ENCODE data around the gene HMGB3.
"Not testable (repeated sequence)": the region's sequence is repeated elsewhere in the genome, so short reads cannot be mapped to it uniquely, and the experiment has no call there.

The HMGB3 gene

GRCh38 chrX:150982788-150983520 lies at the start of gene HMGB3:
Gene HMGB3, plus strand, starts transcription at chrX:150983335. Its CDS starts 2,265 bp downstream, at chrX:150985600.
- DNase-seq (ENCODE audit: low read depth), result peak; percentile 71
- H3K4me3 ChIP-seq (ENCODE audit: low read depth, low read length), result peak within 1 kb of the TSS; percentile 61

- no peak overlapping the region for H3K4me3 ChIP-seq (ENCODE audit: low read depth, low read length)
- peak; percentile 26 for DNase-seq (ENCODE audit: low read depth)
Measured at GRCh38 chrX:150933945-150934350, 49.2 kb upstream of the HMGB3 start.

DNA sequence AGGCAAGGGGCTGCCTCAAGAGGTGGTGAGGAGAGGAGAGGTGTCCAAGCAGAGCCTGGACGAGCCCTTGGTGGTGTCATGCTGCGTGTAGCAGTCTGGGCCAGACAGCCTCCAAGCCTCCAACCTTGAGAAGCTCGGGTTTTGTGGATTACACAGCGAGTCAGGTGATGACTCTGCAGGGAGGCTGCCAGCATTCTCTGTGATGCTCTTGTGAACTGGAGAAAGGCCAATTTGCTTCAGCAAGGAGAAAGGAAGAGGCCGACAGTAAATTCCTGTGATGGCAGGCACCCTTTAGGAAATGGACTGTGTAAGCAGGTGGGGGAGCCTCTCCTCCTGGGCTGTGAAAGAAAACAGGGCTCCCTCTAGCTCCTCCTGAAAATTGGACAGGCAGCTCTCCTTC lies 48.7 kb upstream of the HMGB3 start:
- H3K4me3 ChIP-seq (ENCODE audit: low read depth, low read length), result no peak overlapping the region
- DNase-seq (ENCODE audit: low read depth), result peak; percentile 85

GRCh38 chrX:150935467-150935866 lies 47.7 kb upstream of the HMGB3 start:
- no peak overlapping the region for H3K4me3 ChIP-seq (ENCODE audit: low read depth, low read length)
- DNase-seq (ENCODE audit: low read depth), result peak; percentile 47

GRCh38 chrX:150936556-150936955 lies 46.6 kb upstream of the HMGB3 start:
- peak; percentile 50 for DNase-seq (ENCODE audit: low read depth)
- no peak overlapping the region for H3K4me3 ChIP-seq (ENCODE audit: low read depth, low read length)

DNA sequence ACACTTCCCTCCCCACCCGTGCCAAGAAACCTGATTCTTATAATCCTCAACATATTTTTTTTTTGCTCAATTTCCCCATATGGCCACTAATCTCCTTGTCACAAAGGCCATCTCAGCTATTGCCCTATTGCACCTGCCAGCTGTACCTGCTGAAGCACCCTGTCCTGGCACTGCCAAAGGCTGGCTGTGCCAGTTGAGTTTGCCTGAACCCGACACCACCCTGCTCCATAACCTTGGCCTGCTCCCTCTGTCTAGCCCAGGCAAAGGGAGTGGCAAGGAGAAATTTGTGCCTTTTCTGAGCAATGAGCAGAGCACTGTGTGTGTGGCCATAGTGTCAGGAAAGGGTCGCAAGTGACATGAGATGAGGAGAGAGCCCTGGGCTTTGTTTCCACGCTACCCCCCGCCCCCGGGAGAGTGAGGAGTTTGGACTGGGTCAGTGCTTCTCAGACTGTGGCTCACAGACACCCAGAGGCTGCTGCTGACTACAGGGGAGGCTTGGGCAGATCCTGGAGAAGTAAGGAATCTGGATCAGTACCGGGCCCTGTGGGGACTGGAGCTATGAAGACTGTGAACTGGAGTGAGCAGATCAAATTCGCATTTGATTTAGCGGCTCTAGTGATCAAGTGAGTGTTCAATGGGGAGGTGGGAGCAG lies 42.2 kb upstream of the HMGB3 start:
- no peak overlapping the region for H3K4me3 ChIP-seq (ENCODE audit: low read depth, low read length)
- DNase-seq (ENCODE audit: low read depth), result no peak

- no peak overlapping the region for H3K4me3 ChIP-seq (ENCODE audit: low read depth, low read length)
- DNase-seq (ENCODE audit: low read depth), result no peak
Measured at GRCh38 chrX:150941580-150941979, 41.6 kb upstream of the HMGB3 start.

GRCh38 chrX:150942942-150943594 lies 40.1 kb upstream of the HMGB3 start:
- no peak overlapping the region for H3K4me3 ChIP-seq (ENCODE audit: low read depth, low read length)
- DNase-seq (ENCODE audit: low read depth), result no peak

DNA sequence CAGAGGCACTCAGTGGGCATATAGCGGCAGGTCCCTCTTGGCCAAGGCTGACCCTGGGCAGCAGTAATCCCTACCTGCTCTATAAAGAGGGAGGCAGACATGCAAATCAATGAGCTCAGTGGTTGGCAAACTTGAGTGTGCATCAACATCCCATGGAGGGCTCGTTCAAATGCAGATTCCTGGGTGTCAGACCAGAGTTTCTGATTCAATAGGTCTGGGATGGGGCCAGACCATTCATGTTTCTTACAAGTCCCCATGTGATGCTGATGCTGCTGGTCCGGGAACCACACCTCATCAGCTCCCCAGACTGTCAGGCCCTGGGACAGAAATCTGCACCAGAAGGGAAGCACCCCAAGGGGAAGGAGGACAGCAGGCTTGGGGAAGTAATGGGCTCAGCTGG lies 38.9 kb upstream of the HMGB3 start:
- no peak for DNase-seq (ENCODE audit: low read depth)
- H3K4me3 ChIP-seq (ENCODE audit: low read depth, low read length), result no peak overlapping the region

DNA sequence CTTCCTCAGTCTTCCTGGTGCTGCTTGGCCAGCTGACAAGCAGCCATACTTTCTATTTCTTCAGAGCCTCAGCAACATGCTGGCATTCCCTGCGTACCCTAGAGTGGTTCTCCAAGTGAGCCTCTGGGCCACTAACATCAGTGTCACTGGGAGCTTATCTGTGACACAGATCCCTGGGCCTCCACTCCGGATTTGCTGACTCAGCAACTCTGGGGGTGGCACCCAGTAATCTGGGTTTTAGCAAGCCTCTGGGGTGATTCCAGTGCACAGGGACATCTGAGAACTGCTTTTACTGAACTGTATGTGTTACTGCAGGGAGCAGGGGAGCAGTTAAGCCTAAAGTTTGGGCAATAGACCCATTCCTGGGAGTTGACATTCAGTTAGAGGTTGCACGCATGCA lies 28.2 kb upstream of the HMGB3 start:
- DNase-seq (ENCODE audit: low read depth), result no peak
- no peak overlapping the region for H3K4me3 ChIP-seq (ENCODE audit: low read depth, low read length)

GRCh38 chrX:150955590-150955989 lies 27.5 kb upstream of the HMGB3 start:
- DNase-seq (ENCODE audit: low read depth), result no peak
- H3K4me3 ChIP-seq (ENCODE audit: low read depth, low read length), result no peak overlapping the region

GRCh38 chrX:150958177-150958576 lies 25.0 kb upstream of the HMGB3 start:
- DNase-seq (ENCODE audit: low read depth), result peak; percentile 14
- no peak overlapping the region for H3K4me3 ChIP-seq (ENCODE audit: low read depth, low read length)

DNA sequence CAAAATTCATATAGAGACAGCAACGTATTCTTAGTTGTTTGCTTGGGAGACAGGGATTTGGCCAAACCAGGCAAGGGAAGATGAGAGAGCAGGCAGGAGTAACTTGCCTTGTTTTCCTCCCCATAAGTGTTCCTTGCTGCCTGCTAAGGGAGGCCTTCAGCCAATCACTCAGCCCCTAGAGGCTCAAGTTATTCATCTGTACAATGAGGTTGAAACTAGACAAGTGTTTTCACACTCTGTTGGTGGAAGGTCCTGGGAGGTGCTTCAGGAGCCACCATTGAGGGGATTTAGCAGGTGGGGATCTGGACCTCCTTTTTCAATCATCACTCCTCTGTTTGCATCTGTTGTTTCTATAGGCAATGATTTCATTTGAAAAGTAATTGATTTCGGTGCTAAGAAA lies 23.6 kb upstream of the HMGB3 start:
- DNase-seq (ENCODE audit: low read depth), result no peak
- no peak overlapping the region for H3K4me3 ChIP-seq (ENCODE audit: low read depth, low read length)

- H3K4me3 ChIP-seq (ENCODE audit: low read depth, low read length), result no peak overlapping the region
- no peak for DNase-seq (ENCODE audit: low read depth)
Measured at GRCh38 chrX:150961631-150962030, 21.5 kb upstream of the HMGB3 start.

DNA sequence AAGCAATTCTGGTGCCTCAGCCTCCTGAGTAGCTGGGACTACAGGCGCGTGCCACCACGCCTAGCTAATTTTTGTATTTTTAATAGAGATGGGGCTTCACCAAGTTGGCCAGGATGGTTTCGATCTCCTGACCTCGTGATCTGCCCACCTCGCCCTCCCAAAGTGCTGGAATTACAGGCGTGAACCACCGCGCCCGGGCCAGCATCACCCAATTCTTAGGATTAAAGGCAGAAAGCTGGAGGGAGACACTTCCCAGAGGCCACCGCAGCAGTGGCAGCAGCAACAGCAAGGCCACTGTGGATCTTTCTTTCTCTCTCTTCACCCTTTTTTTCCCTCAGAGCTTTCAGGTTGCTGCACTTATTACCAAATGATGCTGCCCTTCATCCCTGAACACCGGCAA lies 18.7 kb upstream of the HMGB3 start:
- not testable (repeated sequence) for DNase-seq (ENCODE audit: low read depth); H3K4me3 ChIP-seq (ENCODE audit: low read depth, low read length)

DNA sequence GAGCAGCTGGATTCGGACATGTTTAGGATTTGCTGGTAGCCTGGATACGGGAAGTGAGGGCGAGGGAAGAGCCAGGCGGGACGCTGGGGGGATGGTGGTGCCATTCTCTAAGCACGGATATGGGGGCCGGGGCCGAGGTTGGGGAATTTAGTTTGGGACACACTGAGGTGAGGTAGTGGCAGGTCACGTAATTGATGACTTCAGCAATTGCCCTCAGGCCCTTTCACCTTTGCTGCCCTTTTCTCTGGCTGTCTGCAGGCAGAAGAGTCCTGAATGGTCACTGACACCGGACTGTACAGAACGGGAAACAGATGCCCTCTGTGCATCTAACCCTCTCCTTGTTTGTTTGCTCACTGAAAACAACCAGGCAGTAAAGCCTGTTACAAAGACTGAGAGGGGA lies 16.9 kb upstream of the HMGB3 start:
- no peak for DNase-seq (ENCODE audit: low read depth)
- H3K4me3 ChIP-seq (ENCODE audit: low read depth, low read length), result no peak overlapping the region

DNA sequence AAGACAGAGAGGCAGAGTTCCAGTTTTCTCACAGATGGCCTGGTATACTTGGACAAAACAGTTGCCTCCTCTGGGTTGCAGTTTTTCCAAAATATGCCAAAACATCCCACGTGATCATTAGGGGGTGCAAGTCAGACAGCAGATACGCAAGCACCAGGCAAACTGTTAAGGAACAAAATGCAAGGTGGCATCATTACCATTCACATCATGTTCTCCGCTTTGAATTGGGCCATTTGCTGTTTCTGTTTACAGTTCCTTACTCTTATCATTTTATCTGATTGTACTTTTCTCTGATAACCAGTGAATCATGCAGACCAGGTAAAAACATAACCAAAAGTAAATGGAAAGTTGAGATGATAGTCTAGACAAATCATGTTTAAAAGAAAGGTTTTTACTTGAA lies 16.4 kb upstream of the HMGB3 start:
- H3K4me3 ChIP-seq (ENCODE audit: low read depth, low read length), result no peak overlapping the region
- DNase-seq (ENCODE audit: low read depth), result no peak

DNA sequence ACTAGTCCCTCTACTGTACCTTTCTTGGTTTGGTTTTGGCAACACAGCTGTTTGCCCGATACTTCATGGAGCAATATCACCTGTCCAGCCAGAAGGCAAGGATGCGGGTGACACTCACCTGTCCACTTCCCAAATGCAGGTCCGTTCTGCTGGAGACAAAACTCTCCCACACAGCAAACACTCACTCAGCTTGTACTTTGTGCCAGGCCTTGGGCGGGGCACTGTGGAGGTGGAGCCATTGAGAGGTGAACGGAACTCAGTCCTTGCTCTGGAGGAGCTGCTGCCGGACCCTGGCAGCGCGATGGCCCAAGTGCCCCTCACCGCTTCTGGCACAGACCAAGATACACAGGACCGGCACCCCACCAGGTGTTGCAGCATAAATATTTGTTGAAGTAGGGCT lies 15.3 kb upstream of the HMGB3 start:
- DNase-seq (ENCODE audit: low read depth), result no peak
- H3K4me3 ChIP-seq (ENCODE audit: low read depth, low read length), result no peak overlapping the region

DNA sequence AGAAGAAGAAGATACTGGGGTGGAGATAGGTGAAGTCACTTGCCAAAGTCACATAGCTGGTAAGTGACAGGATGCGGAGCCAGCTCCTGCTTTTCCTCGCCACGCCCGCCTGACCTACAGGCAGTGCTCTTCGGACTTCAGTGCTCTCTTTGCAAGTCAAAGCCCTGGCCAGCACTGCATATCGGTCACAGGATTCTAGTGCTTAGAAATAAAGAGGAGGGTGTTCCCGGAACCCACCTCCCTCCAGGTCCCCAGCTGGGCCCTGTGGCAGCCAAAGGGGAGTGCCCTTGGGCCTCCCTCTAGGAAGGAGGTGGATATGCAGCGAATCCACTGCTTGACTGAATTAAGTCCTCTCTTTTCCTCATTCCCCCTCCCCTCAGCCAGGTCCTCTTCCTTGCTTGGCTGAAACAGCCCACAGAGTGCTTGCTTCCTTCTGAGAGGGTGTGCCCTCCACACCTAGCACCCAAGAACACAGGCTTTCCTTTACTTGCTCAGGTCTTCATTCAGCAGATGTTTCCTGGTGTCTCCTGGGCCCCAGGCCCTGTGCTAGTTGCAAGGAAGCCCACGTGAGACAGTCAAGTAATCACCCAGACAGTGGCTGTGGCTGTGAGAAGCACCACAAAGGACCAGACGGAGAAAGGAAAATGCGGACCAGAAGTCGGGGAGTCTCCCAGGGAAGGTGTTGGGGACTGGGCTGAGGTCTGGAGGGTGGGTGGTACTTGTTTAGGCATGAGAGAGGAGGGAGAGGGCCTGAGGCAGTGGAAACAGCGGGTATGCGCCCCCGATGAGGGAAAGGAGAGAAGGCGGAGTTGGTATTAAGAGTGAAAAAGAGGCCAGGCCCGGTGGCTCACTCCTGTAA lies 14.0 kb upstream of the HMGB3 start:
- no peak for DNase-seq (ENCODE audit: low read depth)
- H3K4me3 ChIP-seq (ENCODE audit: low read depth, low read length), result no peak overlapping the region

GRCh38 chrX:150972450-150972849 lies 10.7 kb upstream of the HMGB3 start:
- no peak overlapping the region for H3K4me3 ChIP-seq (ENCODE audit: low read depth, low read length)
- DNase-seq (ENCODE audit: low read depth), result no peak

All from skeletal muscle cell (primary cell).